GM18511 (cell line): ENCODE measurements around the gene AASDH.
"Not testable (repeated sequence)": the region's sequence is repeated elsewhere in the genome, so short reads cannot be mapped to it uniquely, and the experiment has no call there.

Source experiments
- ATAC-seq: cut with Tn5 transposase; IDR thresholded peaks from one replicate; pipeline ENCODE4 v1.9.1; 2021; ENCODE audit warnings: mild to moderate bottlenecking, moderate library complexity; ENCODE audit not compliant: unreplicated experiment

The AASDH gene

DNA sequence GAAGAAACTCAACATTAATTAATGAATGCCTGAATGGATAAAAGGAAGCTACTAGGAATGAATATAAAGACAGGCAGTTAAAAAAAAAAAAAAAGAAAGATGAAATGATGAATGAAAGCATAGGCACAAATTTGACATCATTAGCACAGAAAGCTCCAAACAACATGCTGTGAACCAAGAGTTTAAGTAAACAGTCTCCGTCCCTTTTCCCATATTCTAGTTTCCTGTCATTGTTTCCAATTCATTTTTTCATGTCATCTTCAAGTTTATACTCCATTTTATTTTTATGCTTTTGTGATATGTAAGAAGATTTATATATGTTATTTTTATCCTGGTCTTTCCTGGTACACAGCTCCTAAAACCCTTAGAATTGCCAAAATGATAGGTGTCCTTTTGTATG, 17.7 kb upstream of the AASDH start:
- no peak for ATAC-seq

DNA sequence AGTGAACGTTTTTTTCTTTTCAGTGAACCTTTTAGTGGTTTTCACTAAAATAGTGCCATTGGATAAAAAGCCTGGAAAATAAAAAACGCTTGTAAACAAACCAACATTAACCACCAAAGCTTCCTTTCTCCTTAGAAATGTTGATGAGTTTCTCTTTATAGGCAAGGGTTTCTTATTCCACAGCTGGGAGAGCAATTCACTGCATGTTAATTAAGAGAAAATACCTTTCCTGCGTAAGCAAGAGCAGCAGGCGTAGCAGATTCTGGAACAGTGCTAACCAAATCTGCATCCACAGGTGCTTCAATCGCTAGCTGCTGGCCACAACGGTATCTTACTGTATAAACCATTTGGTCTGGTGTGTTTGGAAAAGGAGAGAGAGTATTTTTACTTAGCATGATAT, 13.3 kb upstream of the AASDH start:
- ATAC-seq: no peak

DNA sequence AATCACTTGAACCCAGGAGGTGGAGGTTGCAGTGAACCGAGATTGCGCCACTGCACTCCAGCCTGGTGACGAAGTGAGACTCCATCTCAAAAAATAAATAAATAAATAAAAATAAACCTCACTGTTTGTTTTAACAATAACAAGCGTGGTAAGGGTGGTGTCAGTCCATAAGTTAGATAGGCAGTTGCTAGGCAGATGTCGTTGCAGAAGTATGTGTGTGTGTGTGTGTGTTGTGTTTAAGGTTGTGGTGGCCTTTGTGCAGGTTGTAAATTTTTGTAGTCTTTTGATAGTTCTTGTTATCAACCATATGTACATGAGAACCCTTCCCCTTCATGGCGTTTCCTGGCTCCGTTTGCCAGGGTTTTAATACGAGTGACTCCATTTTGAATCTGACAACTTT, 4.0 kb upstream of the AASDH start:
- ATAC-seq: no peak

DNA sequence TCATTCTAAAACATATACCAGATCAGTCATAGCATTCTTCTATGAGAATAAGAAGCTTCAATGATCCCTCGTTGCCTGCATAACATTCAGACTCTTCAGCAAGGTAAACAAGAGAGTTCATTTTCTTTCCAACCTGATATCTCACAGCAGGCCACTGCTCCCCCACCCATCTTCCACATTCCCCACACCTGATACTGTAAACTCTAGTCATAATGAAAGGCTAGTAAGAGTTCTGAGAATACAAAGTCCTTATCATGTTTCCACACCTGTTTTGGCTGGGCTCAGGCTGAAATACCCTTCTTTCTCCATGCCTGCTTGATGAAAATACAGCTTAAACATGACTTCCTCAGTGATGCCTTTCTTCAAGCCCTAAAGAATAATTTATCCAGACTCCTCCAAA, 2.3 kb upstream of the AASDH start:
- ATAC-seq: no peak

DNA sequence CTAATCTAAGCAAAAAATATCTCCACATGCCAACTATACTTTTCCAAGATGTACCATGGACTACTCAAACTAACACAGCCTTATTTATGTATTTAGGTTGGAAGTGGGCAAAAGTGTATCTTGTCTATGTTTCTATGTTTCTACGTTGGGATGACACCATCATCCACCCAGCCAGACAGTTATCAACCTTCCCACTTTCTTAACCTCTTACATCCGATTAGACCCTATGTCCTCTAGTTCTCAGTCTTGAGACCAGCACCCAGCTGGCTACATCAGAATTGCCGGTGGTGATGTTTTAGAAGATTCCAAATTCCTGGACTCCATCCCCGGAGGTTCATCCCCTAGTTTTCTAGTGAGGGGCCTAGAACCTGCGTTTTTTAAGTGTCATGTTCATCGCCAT, 1.0 kb upstream of the AASDH start:
- no peak for ATAC-seq

- ATAC-seq: no peak
Measured at GRCh38 chr4:56386091-56386490, 1.2 kb downstream of the AASDH start.

DNA sequence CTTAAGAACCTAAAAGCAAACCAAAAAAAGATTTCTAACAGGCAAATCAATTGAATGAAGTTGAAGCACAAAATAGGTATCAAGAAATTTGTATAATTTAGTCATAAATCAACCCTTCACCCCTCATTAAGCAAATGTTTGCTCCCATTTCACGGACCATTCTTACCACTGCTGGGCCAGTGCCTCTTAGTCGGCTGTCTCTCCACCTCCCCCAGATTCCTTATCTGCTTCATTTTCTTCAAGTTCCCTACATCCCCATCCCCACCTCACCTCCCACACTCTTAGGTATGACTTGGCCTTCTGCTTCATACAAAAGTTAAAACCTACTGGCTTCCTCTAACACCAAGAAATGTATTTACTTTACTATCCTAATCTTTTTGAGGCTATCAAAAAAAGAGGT, 11.8 kb downstream of the AASDH start:
- no peak for ATAC-seq

DNA sequence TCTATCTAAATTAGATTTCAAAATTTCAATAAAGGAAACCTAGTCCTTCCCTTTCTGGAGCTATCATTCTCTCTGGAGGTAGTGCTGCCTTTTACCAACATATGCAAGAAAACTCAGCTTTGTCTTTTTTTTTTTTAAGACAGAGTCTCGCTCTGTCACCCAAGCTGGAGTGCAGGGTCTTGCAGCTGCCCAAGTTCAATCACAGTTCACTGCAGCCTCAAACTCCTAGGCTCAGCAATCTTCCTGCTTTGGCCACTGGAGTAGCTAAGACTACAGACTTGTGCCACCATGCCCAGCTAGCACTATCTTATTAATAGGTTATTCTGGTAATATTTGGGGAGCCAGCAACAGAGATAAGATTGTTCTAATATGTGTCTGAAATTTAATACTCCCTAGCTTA, 12.3 kb downstream of the AASDH start:
- ATAC-seq: no peak

DNA sequence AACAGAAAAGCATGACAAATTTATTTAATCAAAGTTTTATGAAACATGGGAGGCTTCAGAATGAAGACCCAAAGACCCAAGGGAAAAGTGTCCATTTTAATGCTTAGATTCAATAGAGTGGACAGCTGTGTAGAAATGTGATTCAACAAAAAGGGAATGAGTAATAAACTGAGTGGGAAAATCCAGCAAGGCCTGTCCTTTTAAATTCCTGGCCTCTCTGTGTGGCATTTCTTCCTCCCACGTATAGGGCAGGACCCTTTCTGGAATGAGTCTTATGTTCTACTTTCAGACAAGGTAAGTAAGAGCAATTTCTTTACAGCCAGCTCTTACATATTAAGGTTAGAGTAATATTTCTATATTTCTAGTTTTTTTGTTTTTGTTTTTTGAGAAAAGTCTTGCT, 14.5 kb downstream of the AASDH start:
- no peak for ATAC-seq

GRCh38 chr4:56371426-56372220, 15.7 kb downstream of the AASDH start:
- no peak for ATAC-seq

DNA sequence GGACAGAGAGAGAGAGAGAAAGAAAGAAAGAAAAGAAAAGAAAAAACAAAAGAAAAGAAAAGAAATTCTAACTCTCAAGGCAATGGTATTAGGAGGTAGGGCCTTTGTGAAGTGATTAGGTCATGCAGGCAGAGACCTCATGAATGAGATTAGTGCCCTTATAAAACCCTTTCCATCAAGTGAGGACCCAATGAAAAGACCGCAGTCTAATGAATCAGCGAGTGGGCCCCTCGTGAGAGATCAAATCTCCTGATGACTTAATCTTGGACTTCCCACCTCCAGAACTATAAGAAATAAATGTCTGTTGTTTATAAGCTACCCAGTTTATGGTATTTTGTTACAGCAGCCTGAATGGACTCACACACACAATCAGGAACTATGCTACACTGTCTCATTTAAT, 16.9 kb downstream of the AASDH start:
- no peak for ATAC-seq

DNA sequence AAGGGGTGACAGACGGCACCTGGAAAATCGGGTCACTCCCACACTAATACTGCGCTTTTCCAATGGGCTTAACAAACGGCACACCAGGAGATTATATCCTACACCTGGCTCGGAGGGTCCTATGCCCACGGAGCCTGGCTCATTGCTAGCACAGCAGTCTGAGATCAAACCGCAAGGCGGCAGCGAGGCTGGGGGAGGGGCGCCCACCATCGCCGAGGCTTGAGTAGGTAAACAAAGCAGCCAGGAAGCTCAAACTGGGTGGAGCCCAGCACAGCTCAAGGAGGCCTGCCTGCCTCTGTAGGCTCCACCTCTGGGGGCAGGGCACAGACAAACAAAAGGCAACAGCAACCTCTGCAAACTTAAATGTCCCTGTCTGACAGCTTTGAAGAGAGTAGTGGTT, 24.3 kb downstream of the AASDH start:
- not testable (repeated sequence) for ATAC-seq

GRCh38 chr4:56360071-56360470, 27.2 kb downstream of the AASDH start:
- no peak for ATAC-seq

- no peak for ATAC-seq
Measured at GRCh38 chr4:56356650-56357049, 30.6 kb downstream of the AASDH start.

- no peak for ATAC-seq
Measured at GRCh38 chr4:56348576-56348975, 38.7 kb downstream of the AASDH start.

GRCh38 chr4:56345458-56345857, 41.8 kb downstream of the AASDH start:
- ATAC-seq: no peak

GRCh38 chr4:56342746-56343145, 44.5 kb downstream of the AASDH start:
- no peak for ATAC-seq

DNA sequence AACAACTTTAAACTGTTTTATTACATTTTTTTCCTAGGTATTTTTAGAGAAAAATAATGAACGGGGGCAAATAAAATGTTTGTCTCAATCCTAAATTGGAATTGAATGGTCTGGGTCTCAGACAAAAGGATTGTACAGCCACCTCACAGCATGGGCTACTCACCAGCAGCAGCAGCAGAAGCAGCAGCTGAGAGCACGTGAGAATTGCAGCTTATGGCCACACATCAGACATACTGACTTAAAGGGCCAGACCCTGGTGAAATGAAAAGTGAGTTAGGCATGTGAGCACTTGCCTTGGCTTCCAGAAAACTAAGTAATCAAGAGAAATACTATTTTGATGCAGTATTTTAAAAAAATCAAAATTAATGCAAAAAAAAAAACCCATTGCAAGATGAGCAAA, 56.6 kb downstream of the AASDH start:
- no peak for ATAC-seq

DNA sequence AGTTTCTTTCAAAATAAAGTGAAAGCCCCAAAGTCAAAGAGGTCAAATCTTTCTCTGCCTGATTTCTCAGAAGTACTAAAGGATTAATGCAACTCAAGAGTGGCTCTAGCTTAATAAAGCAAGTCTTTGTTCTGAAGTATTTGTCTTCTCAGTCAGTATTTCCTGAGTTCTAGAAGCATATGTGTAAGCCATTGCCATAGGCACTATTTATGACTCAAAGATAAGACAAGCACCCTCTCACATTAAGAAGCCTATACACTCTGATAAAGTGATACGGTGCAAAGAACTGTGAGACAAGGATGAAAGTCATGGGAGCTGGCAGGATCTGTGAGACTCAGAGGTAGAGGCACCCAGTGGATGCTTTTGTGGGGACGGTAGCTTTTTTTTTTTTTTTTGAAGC, 60.9 kb downstream of the AASDH start:
- ATAC-seq: no peak

DNA sequence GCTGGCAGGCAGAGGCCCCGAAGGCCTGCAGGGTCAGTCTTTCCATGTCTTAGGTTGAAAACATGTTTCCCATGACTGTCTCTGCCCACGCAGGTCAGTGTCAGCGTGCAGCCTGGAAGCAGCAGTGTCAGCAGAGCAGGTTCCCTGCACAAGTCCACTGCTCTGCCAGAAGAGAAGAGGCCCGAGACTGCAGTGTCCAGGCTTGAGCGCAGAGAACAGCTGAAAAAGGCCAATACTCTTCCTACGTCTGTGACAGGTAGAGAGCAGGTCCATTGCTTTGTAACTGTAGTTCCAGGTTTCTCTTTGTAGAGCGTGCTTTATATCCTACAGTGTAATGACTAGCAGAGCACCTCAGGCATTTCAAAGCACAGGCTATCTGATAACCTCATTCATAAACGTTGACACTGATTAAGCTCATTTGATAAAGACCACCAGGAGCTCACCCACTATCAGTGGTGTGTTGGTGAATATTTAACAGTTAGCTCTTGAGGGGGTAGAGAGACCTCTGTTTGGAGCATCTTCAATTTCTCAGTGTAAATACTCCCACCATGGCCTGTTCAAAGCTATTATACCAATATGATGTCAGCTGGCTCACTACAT, 63.2 kb downstream of the AASDH start:
- ATAC-seq: no peak

- ATAC-seq: no peak
Measured at GRCh38 chr4:56323327-56323726, 64.0 kb downstream of the AASDH start.

DNA sequence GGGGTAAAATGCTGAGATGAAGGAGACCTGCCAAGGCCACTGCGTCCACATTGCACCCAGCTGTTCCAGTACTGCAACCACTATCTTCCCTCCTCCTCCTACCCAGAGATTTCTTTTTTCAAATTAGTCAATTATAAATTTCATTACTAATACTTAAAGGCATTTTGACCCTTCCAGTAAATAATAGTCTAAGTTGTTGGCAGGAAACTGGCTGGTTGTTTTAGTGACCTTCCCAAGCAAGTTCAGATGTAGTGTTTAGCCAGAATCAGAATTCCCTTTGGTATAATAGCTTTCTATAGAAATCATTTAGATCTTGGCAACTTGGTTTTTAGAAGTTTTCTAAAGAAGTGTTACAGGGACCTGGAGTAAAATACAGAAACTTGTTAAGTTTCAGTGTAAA, 66.0 kb downstream of the AASDH start:
- ATAC-seq: no peak

- ATAC-seq: no peak
Measured at GRCh38 chr4:56320293-56320692, 67.0 kb downstream of the AASDH start.
